GM23338 (cell line): ENCODE data around the gene SULT1B1. TPM values are rescaled to one million over a fixed set of nuclear protein-coding genes. Genes with fewer than 3 reads are reported as not detected.

Experiments
- ATAC-seq: fragments of 200-7000 bp; cut with Tn5 transposase; 3 replicates; pipeline ENCODE4 v1.9.1; 2020
- DNase-seq: peaks from one replicate; pipeline ENCODE4 v3.0.0-alpha.2; 2015; ENCODE audit warnings: low spot score
- H2AFZ ChIP-seq: fragments of 200-600 bp; sonication (generic); 2 replicates; pipeline ENCODE4 v1.8.0; 2016; ENCODE audit warnings: antibody characterized with exemption, mild to moderate bottlenecking, moderate library complexity
- H3F3A ChIP-seq: fragments of 200-600 bp; sonication (generic); replicated peaks from 2 replicates; pipeline ENCODE4 v1.8.0; 2017; ENCODE audit warnings: antibody characterized with exemption, mixed run types, low read depth
- H3K27ac ChIP-seq: fragments of 200-600 bp; sonication (generic); 2 replicates; pipeline ENCODE4 v1.6.1; 2016; ENCODE audit warnings: low read depth
- H3K27me3 ChIP-seq: fragments of 200-600 bp; sonication (generic); 2 replicates; pipeline ENCODE4 v1.8.0; 2016; ENCODE audit warnings: mild to moderate bottlenecking, mixed run types, moderate library complexity; ENCODE audit not compliant: insufficient read depth
- H3K36me3 ChIP-seq: fragments of 200-600 bp; sonication (generic); 2 replicates; pipeline ENCODE4 v1.8.0; 2016; ENCODE audit warnings: mild to moderate bottlenecking; ENCODE audit not compliant: insufficient read depth
- H3K4me1 ChIP-seq: fragments of 200-600 bp; sonication (generic); 2 replicates; pipeline ENCODE4 v1.8.0; 2016; ENCODE audit warnings: mild to moderate bottlenecking, moderate library complexity; ENCODE audit not compliant: insufficient read depth
- H3K4me2 ChIP-seq: fragments of 200-600 bp; sonication (generic); 2 replicates; pipeline ENCODE4 v1.7.1; 2017; ENCODE audit warnings: mixed run types
- H3K4me3 ChIP-seq: fragments of 200-600 bp; sonication (generic); 2 replicates; pipeline ENCODE4 v1.6.1; 2016; ENCODE audit warnings: mixed run types
- H3K79me2 ChIP-seq: fragments of 200-600 bp; sonication (generic); replicated peaks from 2 replicates; pipeline ENCODE4 v1.8.0; 2017; ENCODE audit warnings: mild to moderate bottlenecking; ENCODE audit not compliant: insufficient read depth
- H3K9me2 ChIP-seq: fragments of 200-600 bp; sonication (generic); 2 replicates; pipeline ENCODE4 v1.8.0; 2017; ENCODE audit not compliant: insufficient read depth
- H4K20me1 ChIP-seq: fragments of 200-600 bp; sonication (generic); replicated peaks from 2 replicates; pipeline ENCODE4 v1.8.0; 2017; ENCODE audit warnings: mild to moderate bottlenecking; ENCODE audit not compliant: insufficient read depth
- H3K27ac Mint-ChIP-seq: 2 replicates; pipeline ENCODE4 v1.8.0; 2020; ENCODE audit warnings: inconsistent platforms, mild to moderate bottlenecking, moderate library complexity, mixed read lengths
- H3K27me3 Mint-ChIP-seq: 3 replicates; pipeline ENCODE4 v1.8.0; 2022; ENCODE audit warnings: low read depth, mild to moderate bottlenecking, moderate library complexity, mixed read lengths, inconsistent platforms; ENCODE audit not compliant: insufficient read depth, poor library complexity
- H3K36me3 Mint-ChIP-seq: 3 replicates; pipeline ENCODE4 v1.8.0; 2021; ENCODE audit warnings: low read depth, mild to moderate bottlenecking, inconsistent platforms, moderate library complexity, mixed read lengths
- H3K4me1 Mint-ChIP-seq: 3 replicates; pipeline ENCODE4 v1.8.0; 2020; ENCODE audit warnings: mild to moderate bottlenecking, inconsistent platforms, mixed read lengths
- H3K4me3 Mint-ChIP-seq: 3 replicates; pipeline ENCODE4 v1.8.0; 2021; ENCODE audit warnings: moderate library complexity, mild to moderate bottlenecking, inconsistent platforms, mixed read lengths
- H3K9me3 Mint-ChIP-seq: 3 replicates; pipeline ENCODE4 v1.8.0; 2020; ENCODE audit warnings: moderate library complexity, mild to moderate bottlenecking, inconsistent platforms, mixed read lengths
- CREB1 ChIP-seq: fragments of 250-450 bp; sonication (Bioruptor Pico); IDR thresholded peaks from 2 replicates; pipeline ENCODE4 v1.5.0; 2020; ENCODE audit warnings: low read depth, mild to moderate bottlenecking, moderate library complexity
- CTCF ChIP-seq, 2 experiments: fragments of 200-600 bp in 1 of 2; sonication (generic) in 1 of 2; conservative IDR thresholded peaks; 2 replicates each; pipeline versions ENCODE4 v1.5.1 to v1.6.1; 2016 to 2017; ENCODE audit warnings: antibody characterized with exemption in 2 of 2, low read depth in 2 of 2, mild to moderate bottlenecking in 2 of 2, moderate library complexity in 1 of 2
- ETS1 ChIP-seq: IDR thresholded peaks from 2 replicates; pipeline ENCODE4 v1.6.1; 2016; ENCODE audit warnings: antibody characterized with exemption
- EZH2 ChIP-seq: fragments of 200-600 bp; sonication (generic); IDR thresholded peaks from one replicate; pipeline ENCODE4 v1.8.0; 2017; ENCODE audit warnings: antibody characterized with exemption, mild to moderate bottlenecking, low read depth; ENCODE audit not compliant: unreplicated experiment
- EZH2phosphoT487 ChIP-seq: fragments of 200-600 bp; sonication (generic); IDR thresholded peaks from one replicate; pipeline ENCODE4 v1.8.1; 2018; ENCODE audit warnings: antibody characterized with exemption; ENCODE audit not compliant: unreplicated experiment
- JUNB ChIP-seq: IDR thresholded peaks from one replicate; pipeline ENCODE4 v1.6.1; 2016; ENCODE audit warnings: antibody characterized with exemption; ENCODE audit not compliant: unreplicated experiment
- NANOG ChIP-seq: IDR thresholded peaks from 2 replicates; pipeline ENCODE4 v1.6.1; 2016; ENCODE audit warnings: antibody characterized with exemption, borderline replicate concordance
- POLR2AphosphoS5 ChIP-seq: IDR thresholded peaks from 2 replicates; pipeline ENCODE4 v1.6.1; 2016; ENCODE audit warnings: antibody characterized with exemption, low read depth
- REST ChIP-seq: IDR thresholded peaks from one replicate; pipeline ENCODE4 v1.6.1; 2018; ENCODE audit warnings: antibody characterized with exemption; ENCODE audit not compliant: unreplicated experiment
- STAT1 ChIP-seq: IDR thresholded peaks from one replicate; pipeline ENCODE4 v1.6.1; 2016; ENCODE audit warnings: antibody characterized with exemption; ENCODE audit not compliant: unreplicated experiment
- ZNF114 ChIP-seq: fragments of 250-450 bp; sonication (Bioruptor Pico); IDR thresholded peaks from 2 replicates; pipeline ENCODE4 v1.5.0; 2020; ENCODE audit warnings: mild to moderate bottlenecking, moderate library complexity
- ZNF331 ChIP-seq: fragments of 250-450 bp; sonication (Bioruptor Pico); IDR thresholded peaks from 2 replicates; pipeline ENCODE4 v1.5.0; 2020; ENCODE audit warnings: low read depth, mild to moderate bottlenecking, moderate library complexity
- polyA plus RNA-seq: library from polyadenylated mRNA; unstranded; fragments of >200 nt; fragmentation: Nextera tagmentation; extraction: Ambion mirVana; gene quantifications from 2 replicates; pipeline ENCODE4 v1.2.1, GENCODE V29; 2016
- total RNA-seq: library from RNA; depleted of rRNA; stranded (reverse); fragments of >200 nt; shearing (Covaris generic); gene quantifications from 2 replicates; pipeline ENCODE4 v1.2.3, GENCODE V29; 2014

Gene SULT1B1
- total and polyA plus RNA-seq, 2 experiments from 2014 or later: not detected

GRCh38 chr4:69731241-69731640, 29.2 kb downstream of the SULT1B1 start:
- no peak overlapping the region for H3K27ac Mint-ChIP-seq
- H3K4me3 ChIP-seq: no peak overlapping the region
- no peak for ATAC-seq

GRCh38 chr4:69730002-69730401, 30.4 kb downstream of the SULT1B1 start:
- Mint-ChIP-seq H3K4me1 (peaks cover 5% of the 10 kb centered on the region; the same call in 2 of the 3 replicates), H3K27ac (no peak overlapping the region), H3K4me3 (no peak overlapping the region), H3K27me3 (no peaks in the 10 kb centered on the region), H3K36me3 (no peaks in the 10 kb centered on the region), H3K9me3 (no peaks in the 10 kb centered on the region)
- no peaks in the 10 kb centered on the region; the same call in 1 of the 2 replicates for H3K4me1 ChIP-seq
- no peak overlapping the region for H2AFZ ChIP-seq
- no peak overlapping the region for H3K4me3 ChIP-seq
- no peaks in the 10 kb centered on the region for H3K9me2 ChIP-seq
- no peak overlapping the region for H3K4me2 ChIP-seq
- H3K79me2 ChIP-seq: no peaks in the 10 kb centered on the region
- ATAC-seq (no peak), DNase-seq (no peak)
- no peak overlapping the region for H3K27ac ChIP-seq
- no peak for TF ChIP-seq REST
- TF ChIP-seq POLR2AphosphoS5: no peak
- no peaks in the 10 kb centered on the region for H4K20me1 ChIP-seq
- H3K36me3 ChIP-seq: no peaks in the 10 kb centered on the region
- H3K27me3 ChIP-seq: no peaks in the 10 kb centered on the region
- H3F3A ChIP-seq: no peaks in the 10 kb centered on the region

More at GRCh38 chr4:69731241-69731640, 29.2 kb downstream of the SULT1B1 start:
- TF ChIP-seq NANOG (no peak), EZH2 (no peak), EZH2phosphoT487 (no peak), CREB1 (CRISPR knock-in tag) (no peak), JUNB (no peak), POLR2AphosphoS5 (no peak), ETS1 (no peak), ZNF114 (no peak), CTCF (conservative IDR thresholded peaks at IDR 0.05; ENCODE audit: low read depth in 2 of 2) (no peak), STAT1 (no peak), ZNF331 (CRISPR knock-in tag) (no peak)
- Mint-ChIP-seq H3K27me3 (no peaks in the 10 kb centered on the region), H3K9me3 (no peaks in the 10 kb centered on the region), H3K4me1 (peaks cover 4% of the 10 kb centered on the region; the same call in 2 of the 3 replicates), H3K4me3 (no peak overlapping the region), H3K36me3 (no peaks in the 10 kb centered on the region)
- no peaks in the 10 kb centered on the region for H3K36me3 ChIP-seq
- H3K4me1 ChIP-seq: no peaks in the 10 kb centered on the region; the same call in 1 of the 2 replicates
- no peaks in the 10 kb centered on the region for H3F3A ChIP-seq
- no peak for DNase-seq
- H3K4me2 ChIP-seq: no peak overlapping the region
- H3K9me2 ChIP-seq: no peaks in the 10 kb centered on the region
- no peak overlapping the region for H3K27ac ChIP-seq
- H3K79me2 ChIP-seq: no peaks in the 10 kb centered on the region
- H2AFZ ChIP-seq: no peak overlapping the region
- H3K27me3 ChIP-seq: no peaks in the 10 kb centered on the region
- H4K20me1 ChIP-seq: no peaks in the 10 kb centered on the region
